ENCODE results near the gene PDE4B. TPM values are rescaled to one million over a fixed set of nuclear protein-coding genes. Genes with fewer than 3 reads are reported as not detected.

The PDE4B gene
- total and polyA plus RNA-seq, 9 of the 15 experiments (the other 6 are each of a cell fraction or from before 2014, with no cell fraction given) = 0.09 TPM; not detected in 8

DNA sequence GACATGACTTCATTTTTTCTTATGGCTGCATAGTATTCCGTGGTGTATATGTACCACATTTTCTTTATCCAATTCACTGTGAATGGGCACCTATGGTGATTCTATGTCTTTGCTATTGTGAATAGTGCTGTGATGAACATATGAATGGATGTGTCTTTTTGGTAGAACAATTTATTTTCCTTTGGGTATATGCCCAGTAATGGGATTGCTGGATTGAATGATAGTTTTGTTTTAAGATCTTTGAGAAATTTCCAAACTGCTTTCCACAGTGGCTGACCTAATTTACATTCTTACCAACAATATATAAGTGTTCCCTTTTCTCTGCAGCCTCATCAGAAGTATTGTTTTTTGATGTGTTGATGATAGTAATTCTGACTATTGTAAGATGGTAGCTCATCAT is 379.6 kb downstream of the PDE4B start (continued):
- TF ChIP-seq, protein P1, sequence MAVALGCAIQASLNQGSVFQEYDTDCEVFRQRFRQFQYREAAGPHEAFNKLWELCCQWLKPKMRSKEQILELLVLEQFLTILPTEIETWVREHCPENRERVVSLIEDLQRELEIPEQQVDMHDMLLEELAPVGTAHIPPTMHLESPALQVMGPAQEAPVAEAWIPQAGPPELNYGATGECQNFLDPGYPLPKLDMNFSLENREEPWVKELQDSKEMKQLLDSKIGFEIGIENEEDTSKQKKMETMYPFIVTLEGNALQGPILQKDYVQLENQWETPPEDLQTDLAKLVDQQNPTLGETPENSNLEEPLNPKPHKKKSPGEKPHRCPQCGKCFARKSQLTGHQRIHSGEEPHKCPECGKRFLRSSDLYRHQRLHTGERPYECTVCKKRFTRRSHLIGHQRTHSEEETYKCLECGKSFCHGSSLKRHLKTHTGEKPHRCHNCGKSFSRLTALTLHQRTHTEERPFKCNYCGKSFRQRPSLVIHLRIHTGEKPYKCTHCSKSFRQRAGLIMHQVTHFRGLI (CRISPR knock-in tag; IDR thresholded peaks at IDR 0.05) = no peak
- TF ChIP-seq XRCC5 (IDR thresholded peaks at IDR 0.05; ENCODE audit: low read depth, low read length) (no peak), ZNF253 (CRISPR knock-in tag; conservative IDR thresholded peaks at IDR 0.05) (no peak), SAP30 (IDR thresholded peaks at IDR 0.05; ENCODE audit: borderline replicate concordance, insufficient read depth, low read depth, low read length, poor library complexity, severe bottlenecking) (no peak), COPS2 (conservative IDR thresholded peaks at IDR 0.05) (no peak), RBBP5 (IDR thresholded peaks at IDR 0.05; ENCODE audit: borderline replicate concordance, insufficient read depth, low read length, poor library complexity, severe bottlenecking) (no peak), POLR3A (IDR thresholded peaks at IDR 0.05; ENCODE audit: borderline replicate concordance, extremely low read depth, insufficient read depth, insufficient read length) (no peak), ZNF239 (CRISPR knock-in tag; IDR thresholded peaks at IDR 0.05) (no peak), ZBTB49 (CRISPR knock-in tag; IDR thresholded peaks at IDR 0.05; ENCODE audit: borderline replicate concordance) (no peak), MIER1 (IDR thresholded peaks at IDR 0.05; ENCODE audit: low read depth) (no peak), ZNF668 (CRISPR knock-in tag; IDR thresholded peaks at IDR 0.05) (no peak), SMARCA4 (IDR thresholded peaks at IDR 0.05) (no peak)
- TF ChIP-seq, protein P2, sequence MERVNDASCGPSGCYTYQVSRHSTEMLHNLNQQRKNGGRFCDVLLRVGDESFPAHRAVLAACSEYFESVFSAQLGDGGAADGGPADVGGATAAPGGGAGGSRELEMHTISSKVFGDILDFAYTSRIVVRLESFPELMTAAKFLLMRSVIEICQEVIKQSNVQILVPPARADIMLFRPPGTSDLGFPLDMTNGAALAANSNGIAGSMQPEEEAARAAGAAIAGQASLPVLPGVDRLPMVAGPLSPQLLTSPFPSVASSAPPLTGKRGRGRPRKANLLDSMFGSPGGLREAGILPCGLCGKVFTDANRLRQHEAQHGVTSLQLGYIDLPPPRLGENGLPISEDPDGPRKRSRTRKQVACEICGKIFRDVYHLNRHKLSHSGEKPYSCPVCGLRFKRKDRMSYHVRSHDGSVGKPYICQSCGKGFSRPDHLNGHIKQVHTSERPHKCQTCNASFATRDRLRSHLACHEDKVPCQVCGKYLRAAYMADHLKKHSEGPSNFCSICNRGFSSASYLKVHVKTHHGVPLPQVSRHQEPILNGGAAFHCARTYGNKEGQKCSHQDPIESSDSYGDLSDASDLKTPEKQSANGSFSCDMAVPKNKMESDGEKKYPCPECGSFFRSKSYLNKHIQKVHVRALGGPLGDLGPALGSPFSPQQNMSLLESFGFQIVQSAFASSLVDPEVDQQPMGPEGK (CRISPR knock-in tag; IDR thresholded peaks at IDR 0.05; ENCODE audit: borderline replicate concordance) = no peak
